A549 (cell line): Measurements from ENCODE around the gene MFN2. TPM values are rescaled to one million over a fixed set of nuclear protein-coding genes. Genes with fewer than 3 reads are reported as not detected.
"Not testable (repeated sequence)": the region's sequence is repeated elsewhere in the genome, so short reads cannot be mapped to it uniquely, and the experiment has no call there.

Experiments
- ATAC-seq, 2 experiments: fragments of 200-7000 bp in 1 of 2; fragments of >200 bp in 1 of 2; cut with Nextera tagmentation in 1 of 2; cut with Tn5 transposase in 1 of 2; 3 replicates each; pipeline versions ENCODE4 v1.8.0 to v1.9.1; 2018 to 2020; ENCODE audit warnings: mild to moderate bottlenecking in 1 of 2, moderate library complexity in 1 of 2
- CTCF ChIA-PET: fragments of 300-600 bp; sonication (Branson Sonifier 250); formaldehyde crosslinking; extraction: SDS; loops from one replicate; lab custom pipeline; 2021; ENCODE audit warnings: antibody characterized with exemption, inconsistent platforms; lab: Yijun Ruan, JAX
- POLR2A ChIA-PET: fragments of 350-600 bp; formaldehyde crosslinking; extraction: SDS; loops from one replicate; lab custom pipeline; 2021; ENCODE audit warnings: antibody characterized with exemption, inconsistent platforms; lab: Yijun Ruan, JAX
- DNase-seq, 2 experiments: peaks; one replicate each; pipeline versions ENCODE4 v3.0.0 to v3.0.0-alpha.2; 2011 to 2016; ENCODE audit warnings: low read depth in 1 of 2, low spot score in 1 of 2
- FAIRE-seq: peaks from 2 replicates; lab custom pipeline; 2011; peaks lifted over from hg19 to GRCh38; lab: Jason Lieb, UNC
- H3K27ac ChIP-seq, 2 experiments: fragments of >200 bp; sonication (Bioruptor Twin); formaldehyde crosslinking; 3 replicates each; pipeline ENCODE4 v1.5.1; 2016 to 2017
- H3K4me1 ChIP-seq: fragments of >200 bp; sonication (Bioruptor Twin); formaldehyde crosslinking; 3 replicates; pipeline ENCODE4 v1.6.1; 2016
- H3K4me2 ChIP-seq: fragments of >200 bp; sonication (Bioruptor Twin); formaldehyde crosslinking; 3 replicates; pipeline ENCODE4 v1.6.1; 2016
- H3K4me3 ChIP-seq: fragments of >200 bp; sonication (Bioruptor Twin); formaldehyde crosslinking; 3 replicates; pipeline ENCODE4 v1.5.1; 2016
- H3K9me3 ChIP-seq: fragments of >200 bp; sonication (Bioruptor Twin); formaldehyde crosslinking; 3 replicates; pipeline ENCODE4 v1.6.1; 2016
- CEBPB ChIP-seq, 2 experiments: fragments of >200 bp in 1 of 2; sonication (Bioruptor Twin) in 1 of 2; formaldehyde crosslinking in 1 of 2; IDR thresholded peaks; 2 replicates each; pipeline ENCODE4 v1.6.1; 2012 to 2016
- FOSB ChIP-seq: fragments of 250-450 bp; sonication (Bioruptor Pico); IDR thresholded peaks from 2 replicates; pipeline ENCODE4 v1.5.0; 2020; ENCODE audit warnings: mild to moderate bottlenecking, moderate library complexity
- HDAC2 ChIP-seq: fragments of 200-600 bp; sonication (generic); IDR thresholded peaks from 2 replicates; pipeline ENCODE4 v1.6.1; 2016
- HMGXB4 ChIP-seq: fragments of 250-450 bp; sonication (Bioruptor Pico); IDR thresholded peaks from 2 replicates; pipeline ENCODE4 v1.5.0; 2021; ENCODE audit warnings: mild to moderate bottlenecking, moderate library complexity, borderline replicate concordance
- HOXA7 ChIP-seq: fragments of 250-450 bp; sonication (Bioruptor Pico); IDR thresholded peaks from 2 replicates; pipeline ENCODE4 v1.5.0; 2020; ENCODE audit warnings: mild to moderate bottlenecking, moderate library complexity
- HOXB5 ChIP-seq: fragments of 250-450 bp; sonication (Bioruptor Pico); IDR thresholded peaks from 2 replicates; pipeline ENCODE4 v1.5.0; 2020; ENCODE audit warnings: mild to moderate bottlenecking, moderate library complexity
- JUN ChIP-seq, 2 experiments: fragments of >200 bp; sonication (Bioruptor Twin); formaldehyde crosslinking; IDR thresholded peaks; 2 replicates in 1 of 2; 3 replicates in 1 of 2; pipeline ENCODE4 v1.6.1; 2016 to 2017
- JUNB ChIP-seq: fragments of >200 bp; sonication (Bioruptor Twin); formaldehyde crosslinking; IDR thresholded peaks from 2 replicates; pipeline ENCODE4 v1.6.1; 2016
- KDM1A ChIP-seq: fragments of 200-600 bp; sonication (generic); IDR thresholded peaks from 2 replicates; pipeline ENCODE4 v1.6.1; 2016; ENCODE audit warnings: low read depth, mild to moderate bottlenecking
- MAX ChIP-seq: IDR thresholded peaks from 2 replicates; pipeline ENCODE4 v1.6.1; 2012
- NR3C1 ChIP-seq: fragments of >200 bp; sonication (Bioruptor Twin); formaldehyde crosslinking; IDR thresholded peaks from 3 replicates; pipeline ENCODE4 v1.6.1; 2017
- PBX3 ChIP-seq: IDR thresholded peaks from 2 replicates; pipeline ENCODE4 v1.6.1; 2012
- ZC3H11A ChIP-seq: fragments of 450-650 bp; IDR thresholded peaks from 2 replicates; pipeline ENCODE4 v1.6.1; 2014; ENCODE audit warnings: antibody characterized with exemption, mild to moderate bottlenecking
- WGBS: methylation state at CpG from one replicate; pipeline ENCODE4 v1.1.6; 2017; ENCODE audit errors: missing lambda C conversion rate; 5-methylcytosine and 5-hydroxymethylcytosine counted together
- polyA plus RNA-seq, 4 experiments: library from polyadenylated mRNA; depleted of rRNA in 3 of 4; stranded (reverse); fragments of >200 nt; fragmentation: RNase III in 1 of 4; extraction: RNeasy Plus Mini Kit Qiagen cat#74134 plus additional on column Dnase treatment in 1 of 4; gene quantifications; 2 replicates in 3 of 4; 3 replicates in 1 of 4; pipeline ENCODE4 v1.2.3, GENCODE V29; 2011 to 2017

Gene MFN2
- polyA plus RNA-seq, 2 of the 4 experiments (the other 2 are of a cell fraction): 34.7 to 36.8 TPM

- TF ChIP-seq FOSB (CRISPR knock-in tag) (no peak), HOXA7 (CRISPR knock-in tag) (no peak), ZC3H11A (no peak), JUN (IDR thresholded peaks at IDR 0.05) (peak in 1 of 2 experiments; percentile 60; a peak in 2 of 5 replicates), NR3C1 (no peak), HOXB5 (no peak), MAX (peak; percentile 67), JUNB (no peak)
Measured at GRCh38 chr1:11934302-11935056, 45.8 kb upstream of the MFN2 start, which contains the start of gene PLOD1 (continued).

GRCh38 chr1:11935057-11935412 lies 45.2 kb upstream of the MFN2 start:
- 0% methylated on average over 2 of the region's 2 CpGs for WGBS
- Histone ChIP-seq H3K4me3 (peak overlapping the region; percentile 52), H3K4me1 (peaks cover 21% of the 10 kb centered on the region), H3K9me3 (no peaks in the 10 kb centered on the region), H3K4me2 (peak overlapping the region; percentile 93), H3K27ac (peak overlapping the region; percentile 86 to 88)
- ATAC-seq (peak; percentile 21 to 52; a peak in 3 of 6 replicates), FAIRE-seq (no peak), DNase-seq (no peak)
- CTCF ChIA-PET: interaction anchor here (0.6 kb wide), 1 partner anchor 64 kb away, joined by 3 read pairs; no protein-coding TSS in a partner anchor
- TF ChIP-seq KDM1A: peak; percentile 76
- TF ChIP-seq HDAC2: 0 out of 2 replicates have a peak, but pooled peaks have one; percentile 36
- no peak for TF ChIP-seq PBX3
- POLR2A ChIA-PET: interaction anchor here (1.5 kb wide), 1 partner anchor 27 kb away, joined by 13 read pairs; no protein-coding TSS in a partner anchor

- CTCF ChIA-PET, POLR2A ChIA-PET, ATAC-seq, FAIRE-seq, H3K27ac ChIP-seq, DNase-seq, H3K4me3 ChIP-seq, H3K9me3 ChIP-seq: not testable (repeated sequence)
- Histone ChIP-seq H3K4me2 (peak overlapping the region; percentile 93; the same call in 2 of the 3 replicates), H3K4me1 (peaks cover 15% of the 10 kb centered on the region; the same call in 2 of the 3 replicates)
- WGBS: 92% methylated on average over 9 of the region's 10 CpGs
Measured at GRCh38 chr1:11935733-11936132, 44.5 kb upstream of the MFN2 start.

- CTCF ChIA-PET: interaction anchor here (0.8 to 1.7 kb wide), 3 partner anchors 11 to 101 kb away, joined by 3 to 4 read pairs (median 3); no protein-coding TSS in a partner anchor
- FAIRE-seq: no peak
- 75% methylated on average over 10 of the region's 15 CpGs for WGBS
Measured at GRCh38 chr1:11938722-11939526, 41.3 kb upstream of the MFN2 start.

GRCh38 chr1:11939794-11940193 lies 40.5 kb upstream of the MFN2 start:
- not testable (repeated sequence) for H3K9me3 ChIP-seq, H3K4me3 ChIP-seq, FAIRE-seq, ATAC-seq, DNase-seq, H3K27ac ChIP-seq, H3K4me2 ChIP-seq
- WGBS: 98% methylated on average over 7 of the region's 7 CpGs
- ChIA-PET POLR2A (interaction anchor here (1.3 kb wide), 1 partner anchor 32 kb away, joined by 5 read pairs; no protein-coding TSS in a partner anchor), CTCF (interaction anchor here (1.7 kb wide), 1 partner anchor 10 kb away, joined by 4 read pairs; no protein-coding TSS in a partner anchor)
- H3K4me1 ChIP-seq: peaks cover 11% of the 10 kb centered on the region; the same call in 2 of the 3 replicates

More at GRCh38 chr1:11938722-11939526, 41.3 kb upstream of the MFN2 start:
- no peaks in the 10 kb centered on the region for H3K9me3 ChIP-seq
- TF ChIP-seq CEBPB (IDR thresholded peaks at IDR 0.05) (0 out of 4 replicates have a peak, but pooled peaks of 1 of the 2 experiments have one; percentile 8), HMGXB4 (CRISPR knock-in tag) (no peak)
- TF ChIP-seq, all 56 proteins: peak for 1
- ATAC-seq (no peak), DNase-seq (no peak)
- Histone ChIP-seq H3K27ac (peak overlapping the region; percentile 21 to 60; a peak in 3 of 6 replicates), H3K4me2 (peak overlapping the region; percentile 33; the same call in 1 of the 3 replicates), H3K4me3 (no peak overlapping the region), H3K4me1 (peaks cover 13% of the 10 kb centered on the region; the same call in 2 of the 3 replicates)
- POLR2A ChIA-PET: interaction anchor here (1.3 kb wide), 1 partner anchor 31 kb away, joined by 5 read pairs; no protein-coding TSS in a partner anchor
